ENCODE data around the gene SLC29A4.

Gene SLC29A4

DNA sequence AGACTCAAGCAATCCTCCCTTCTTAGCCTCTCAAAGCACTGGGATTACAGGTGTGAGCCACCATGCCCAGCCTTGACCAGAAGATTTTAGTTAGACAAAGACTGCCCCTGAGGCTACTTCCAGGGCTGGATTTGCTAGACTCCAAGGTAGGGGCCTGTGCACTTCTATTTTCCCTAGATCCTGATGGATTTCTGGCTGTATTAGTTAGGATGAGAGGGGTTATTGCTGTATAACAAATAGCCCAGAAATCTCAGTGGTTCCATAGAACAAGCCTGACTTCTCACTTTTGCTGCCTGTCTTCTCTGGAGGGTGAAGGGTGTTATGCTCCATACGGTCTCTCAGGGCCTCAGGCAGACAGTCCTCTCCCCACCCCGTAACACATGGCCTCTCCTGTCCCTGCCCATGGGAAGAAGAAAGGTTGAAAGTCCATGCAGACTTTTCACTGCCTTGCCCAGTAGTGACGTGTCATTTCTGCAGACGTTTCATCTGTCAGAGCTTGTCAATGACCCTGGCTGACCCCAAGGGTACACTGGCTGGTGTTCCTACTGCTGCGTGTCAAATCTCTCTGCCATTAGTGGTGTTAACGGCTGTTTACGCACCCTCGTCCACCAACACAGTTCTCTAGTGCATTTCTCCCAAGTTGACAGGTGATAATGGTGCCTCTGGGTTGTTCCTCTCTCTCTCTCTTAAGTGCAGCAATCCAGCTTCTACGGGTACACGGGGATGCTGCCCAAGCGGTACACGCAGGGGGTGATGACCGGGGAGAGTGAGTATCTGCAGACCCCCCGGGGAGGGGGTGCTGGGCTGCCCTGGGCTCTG, 11.6 kb downstream of the SLC29A4 start:
- H4K20me1 ChIP-seq (ENCODE audit: low read depth, low read length) = no peaks in the 10 kb centered on the region
- no peak for TF ChIP-seq EZH2phosphoT487 (conservative IDR thresholded peaks at IDR 0.05; ENCODE audit: low read length)
- TF ChIP-seq, protein P1, sequence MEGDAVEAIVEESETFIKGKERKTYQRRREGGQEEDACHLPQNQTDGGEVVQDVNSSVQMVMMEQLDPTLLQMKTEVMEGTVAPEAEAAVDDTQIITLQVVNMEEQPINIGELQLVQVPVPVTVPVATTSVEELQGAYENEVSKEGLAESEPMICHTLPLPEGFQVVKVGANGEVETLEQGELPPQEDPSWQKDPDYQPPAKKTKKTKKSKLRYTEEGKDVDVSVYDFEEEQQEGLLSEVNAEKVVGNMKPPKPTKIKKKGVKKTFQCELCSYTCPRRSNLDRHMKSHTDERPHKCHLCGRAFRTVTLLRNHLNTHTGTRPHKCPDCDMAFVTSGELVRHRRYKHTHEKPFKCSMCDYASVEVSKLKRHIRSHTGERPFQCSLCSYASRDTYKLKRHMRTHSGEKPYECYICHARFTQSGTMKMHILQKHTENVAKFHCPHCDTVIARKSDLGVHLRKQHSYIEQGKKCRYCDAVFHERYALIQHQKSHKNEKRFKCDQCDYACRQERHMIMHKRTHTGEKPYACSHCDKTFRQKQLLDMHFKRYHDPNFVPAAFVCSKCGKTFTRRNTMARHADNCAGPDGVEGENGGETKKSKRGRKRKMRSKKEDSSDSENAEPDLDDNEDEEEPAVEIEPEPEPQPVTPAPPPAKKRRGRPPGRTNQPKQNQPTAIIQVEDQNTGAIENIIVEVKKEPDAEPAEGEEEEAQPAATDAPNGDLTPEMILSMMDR (IDR thresholded peaks at IDR 0.05; ENCODE audit: insufficient read depth, low read length, poor library complexity, severe bottlenecking) = no peak
- no peaks in the 10 kb centered on the region for H3F3A ChIP-seq (ENCODE audit: insufficient read depth)
- H2AFZ ChIP-seq (ENCODE audit: low read depth, low read length, severe bottlenecking) = no peak overlapping the region
- no peaks in the 10 kb centered on the region for H3K9me2 ChIP-seq (replicated peaks; ENCODE audit: insufficient read depth, low read length)
- H3K36me3 ChIP-seq (ENCODE audit: low read length) = no peaks in the 10 kb centered on the region
- H3K4me3 ChIP-seq (ENCODE audit: insufficient read depth, low read length, poor library complexity, severe bottlenecking) = no peak overlapping the region
- no peak overlapping the region for H3K4me2 ChIP-seq (ENCODE audit: low read depth, low read length, poor library complexity, severe bottlenecking)
- H3K27ac ChIP-seq (ENCODE audit: low read depth, low read length) = no peak overlapping the region
- H3K9me3 ChIP-seq (ENCODE audit: insufficient read depth, low read length) = no peaks in the 10 kb centered on the region
- no peaks in the 10 kb centered on the region for H3K27me3 ChIP-seq (ENCODE audit: low read length)
- no peak overlapping the region for H3K9ac ChIP-seq (ENCODE audit: low read length)
- H3K79me2 ChIP-seq (ENCODE audit: insufficient read depth, low read length) = no peaks in the 10 kb centered on the region

DNA sequence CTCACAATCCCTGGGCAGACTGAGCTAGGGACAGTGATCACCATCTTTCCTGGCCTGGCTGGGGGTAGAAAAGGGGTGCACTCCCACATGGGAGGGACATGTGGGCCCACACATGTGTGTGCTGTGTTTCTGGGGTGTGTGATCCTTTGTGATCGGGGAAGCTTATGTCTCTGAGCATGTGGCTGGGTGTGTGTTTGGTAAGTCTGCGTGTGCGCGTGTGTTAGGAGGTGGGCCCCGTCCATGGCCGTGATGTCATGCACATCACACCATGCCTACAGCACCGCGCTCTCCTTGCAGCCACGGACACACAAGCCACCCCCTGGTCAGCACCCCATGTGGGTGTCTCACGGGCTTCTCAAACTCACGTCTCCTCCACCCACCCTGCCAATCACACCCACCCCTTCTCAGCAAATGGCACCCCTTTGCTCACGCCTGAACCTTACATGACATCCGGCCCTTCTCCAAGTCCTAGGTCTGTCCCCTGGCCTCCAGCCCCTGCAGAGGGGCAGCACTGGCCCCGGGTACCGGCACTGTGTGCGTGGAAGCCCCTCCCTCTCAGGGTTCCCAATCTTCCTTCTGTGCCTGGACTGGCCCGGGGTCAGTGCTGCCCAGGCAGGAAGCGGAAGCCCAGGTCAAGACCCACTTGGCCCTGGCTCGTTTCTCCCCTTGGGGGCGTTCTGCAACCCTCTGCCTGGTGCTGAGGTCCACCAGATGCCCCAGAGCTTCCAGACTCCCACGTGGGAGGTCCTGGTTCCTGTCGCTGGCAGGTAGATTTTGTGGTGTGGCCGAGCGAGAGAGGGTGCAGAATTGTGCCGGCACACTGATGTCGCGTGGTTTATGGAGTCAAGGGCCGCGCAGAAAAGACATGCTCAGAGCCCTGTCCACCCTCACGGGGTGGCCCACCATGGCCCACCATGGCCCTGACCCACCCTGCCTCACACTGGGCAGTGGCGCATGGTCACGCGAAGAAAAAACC, 12.6 kb downstream of the SLC29A4 start:
- Histone ChIP-seq H3K79me2 (ENCODE audit: insufficient read depth, low read length) (no peaks in the 10 kb centered on the region), H3K9ac (ENCODE audit: low read length) (no peak overlapping the region), H3K4me3 (ENCODE audit: insufficient read depth, low read length, poor library complexity, severe bottlenecking) (no peak overlapping the region), H3F3A (ENCODE audit: insufficient read depth) (no peaks in the 10 kb centered on the region), H3K9me2 (replicated peaks; ENCODE audit: insufficient read depth, low read length) (no peaks in the 10 kb centered on the region), H2AFZ (ENCODE audit: low read depth, low read length, severe bottlenecking) (no peak overlapping the region), H3K4me2 (ENCODE audit: low read depth, low read length, poor library complexity, severe bottlenecking) (no peak overlapping the region), H3K36me3 (ENCODE audit: low read length) (no peaks in the 10 kb centered on the region), H4K20me1 (ENCODE audit: low read depth, low read length) (no peaks in the 10 kb centered on the region), H3K27ac (ENCODE audit: low read depth, low read length) (no peak overlapping the region), H3K9me3 (ENCODE audit: insufficient read depth, low read length) (no peaks in the 10 kb centered on the region), H3K27me3 (ENCODE audit: low read length) (no peaks in the 10 kb centered on the region)
- TF ChIP-seq, protein P1 (IDR thresholded peaks at IDR 0.05; ENCODE audit: insufficient read depth, low read length, poor library complexity, severe bottlenecking) = no peak
- no peak for TF ChIP-seq EZH2phosphoT487 (conservative IDR thresholded peaks at IDR 0.05; ENCODE audit: low read length)

DNA sequence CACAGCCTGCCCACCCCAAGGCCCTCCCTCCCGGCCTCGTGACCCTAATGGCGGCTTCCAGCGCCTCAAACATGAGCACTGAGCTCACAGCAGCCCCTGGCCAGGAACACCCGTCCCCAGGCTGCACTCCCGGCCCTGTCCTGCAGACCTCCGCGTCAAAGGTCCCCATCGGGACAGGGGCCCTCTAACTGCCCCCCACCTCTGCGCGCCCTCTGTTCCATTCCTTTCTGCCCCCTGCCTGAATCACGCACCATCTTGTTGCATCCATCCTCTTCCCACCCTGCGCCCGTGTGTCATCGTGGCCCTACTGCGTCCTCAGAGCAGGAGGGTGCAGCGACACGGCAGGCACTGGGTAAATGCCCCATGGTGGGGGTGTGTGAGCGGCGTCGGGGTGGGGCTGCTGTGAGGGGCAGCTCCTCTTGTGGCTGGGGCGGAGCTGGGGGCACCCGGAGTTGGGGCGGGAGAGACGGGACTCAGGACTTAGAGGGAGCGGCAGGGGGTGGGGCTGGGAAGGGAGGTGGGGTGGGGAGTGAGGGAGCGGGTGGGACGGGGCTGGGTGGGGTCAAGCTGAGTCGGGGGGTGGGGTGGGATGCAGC, 13.4 kb downstream of the SLC29A4 start:
- no peak overlapping the region for H3K4me3 ChIP-seq (ENCODE audit: insufficient read depth, low read length, poor library complexity, severe bottlenecking)
- no peaks in the 10 kb centered on the region for H4K20me1 ChIP-seq (ENCODE audit: low read depth, low read length)
- no peaks in the 10 kb centered on the region for H3K36me3 ChIP-seq (ENCODE audit: low read length)
- H3K79me2 ChIP-seq (ENCODE audit: insufficient read depth, low read length) = no peaks in the 10 kb centered on the region
- H3K9me3 ChIP-seq (ENCODE audit: insufficient read depth, low read length) = no peaks in the 10 kb centered on the region
- H3K27me3 ChIP-seq (ENCODE audit: low read length) = no peaks in the 10 kb centered on the region
- no peak for TF ChIP-seq EZH2phosphoT487 (conservative IDR thresholded peaks at IDR 0.05; ENCODE audit: low read length)
- TF ChIP-seq, protein P1 (IDR thresholded peaks at IDR 0.05; ENCODE audit: insufficient read depth, low read length, poor library complexity, severe bottlenecking) = no peak
- H3K4me2 ChIP-seq (ENCODE audit: low read depth, low read length, poor library complexity, severe bottlenecking) = no peak overlapping the region
- H3K9ac ChIP-seq (ENCODE audit: low read length) = no peak overlapping the region
- H3F3A ChIP-seq (ENCODE audit: insufficient read depth) = no peaks in the 10 kb centered on the region
- no peak overlapping the region for H3K27ac ChIP-seq (ENCODE audit: low read depth, low read length)
- H3K9me2 ChIP-seq (replicated peaks; ENCODE audit: insufficient read depth, low read length) = no peaks in the 10 kb centered on the region
- H2AFZ ChIP-seq (ENCODE audit: low read depth, low read length, severe bottlenecking) = no peak overlapping the region

All from SU-DHL-6 (cell line).